Astrocyte (in vitro differentiated cells and primary cell): ENCODE results near the gene CFAP68. TPM values are rescaled to one million over a fixed set of nuclear protein-coding genes. Genes with fewer than 3 reads are reported as not detected.

Experiments used
- DNase-seq: peaks from one replicate; pipeline ENCODE4 v3.0.0-alpha.2; 2010; ENCODE audit warnings: low read depth
- FAIRE-seq: peaks from 2 replicates; lab custom pipeline; 2011; peaks lifted over from hg19 to GRCh38; lab: Jason Lieb, UNC
- H2AFZ ChIP-seq: 2 replicates; pipeline ENCODE4 v1.6.0; 2012; ENCODE audit warnings: low read depth, low read length, inconsistent platforms
- H3K27ac ChIP-seq: 2 replicates; pipeline ENCODE4 v1.5.1; 2011; ENCODE audit warnings: low read depth, low read length, inconsistent platforms
- H3K27me3 ChIP-seq: 2 replicates; pipeline ENCODE4 v1.6.0; 2011; ENCODE audit warnings: low read length, inconsistent platforms; ENCODE audit not compliant: insufficient read depth
- H3K36me3 ChIP-seq: 2 replicates; pipeline ENCODE4 v1.5.1; 2011; ENCODE audit warnings: low read length, inconsistent platforms; ENCODE audit not compliant: insufficient read depth
- H3K4me1 ChIP-seq: 2 replicates; pipeline ENCODE4 v1.5.1; 2011; ENCODE audit warnings: low read length, inconsistent platforms; ENCODE audit not compliant: insufficient read depth
- H3K4me2 ChIP-seq: 2 replicates; pipeline ENCODE4 v1.6.0; 2012; ENCODE audit warnings: low read length, inconsistent platforms
- H3K4me3 ChIP-seq: 2 replicates; pipeline ENCODE4 v1.5.1; 2011; ENCODE audit warnings: low read depth, mild to moderate bottlenecking, low read length, inconsistent platforms; ENCODE audit not compliant: insufficient read depth
- H3K79me2 ChIP-seq: 2 replicates; pipeline ENCODE4 v1.6.0; 2012; ENCODE audit warnings: mild to moderate bottlenecking, low read length, inconsistent platforms; ENCODE audit not compliant: insufficient read depth
- H3K9ac ChIP-seq: 2 replicates; pipeline ENCODE4 v1.6.0; 2012; ENCODE audit warnings: mild to moderate bottlenecking, low read length, inconsistent platforms
- H3K9me3 ChIP-seq: 2 replicates; pipeline ENCODE4 v1.5.1; 2012; ENCODE audit warnings: low read depth, mild to moderate bottlenecking, low read length, inconsistent platforms; ENCODE audit not compliant: insufficient read depth
- H4K20me1 ChIP-seq: 2 replicates; pipeline ENCODE4 v1.6.0; 2012; ENCODE audit warnings: low read length, inconsistent platforms; ENCODE audit not compliant: insufficient read depth
- H3K27ac Mint-ChIP-seq: one replicate; pipeline ENCODE4 v1.8.0; 2021; ENCODE audit warnings: mild to moderate bottlenecking, mixed read lengths; ENCODE audit not compliant: unreplicated experiment
- H3K27me3 Mint-ChIP-seq: one replicate; pipeline ENCODE4 v1.8.0; 2021; ENCODE audit warnings: low read depth, mixed read lengths; ENCODE audit not compliant: unreplicated experiment
- H3K36me3 Mint-ChIP-seq: one replicate; pipeline ENCODE4 v1.8.0; 2021; ENCODE audit warnings: low read depth, mixed read lengths; ENCODE audit not compliant: unreplicated experiment
- H3K4me1 Mint-ChIP-seq: one replicate; pipeline ENCODE4 v1.8.0; 2021; ENCODE audit warnings: low read depth, mixed read lengths; ENCODE audit not compliant: unreplicated experiment
- H3K4me3 Mint-ChIP-seq: one replicate; pipeline ENCODE4 v1.8.0; 2021; ENCODE audit warnings: mild to moderate bottlenecking, moderate library complexity, mixed read lengths; ENCODE audit not compliant: unreplicated experiment
- H3K9me3 Mint-ChIP-seq: one replicate; pipeline ENCODE4 v1.8.0; 2021; ENCODE audit warnings: mild to moderate bottlenecking, mixed read lengths; ENCODE audit not compliant: unreplicated experiment
- EZH2 ChIP-seq: IDR thresholded peaks from 2 replicates; pipeline ENCODE4 v1.6.1; 2012; ENCODE audit warnings: mild to moderate bottlenecking, low read length, inconsistent platforms; ENCODE audit not compliant: insufficient read depth
- total RNA-seq: library from RNA; stranded (reverse); gene quantifications from 2 replicates; pipeline ENCODE4 v1.2.1, GENCODE V29; 2021
- TF ChIP-seq, protein P1 (sequence below): IDR thresholded peaks from 2 replicates; pipeline ENCODE4 v1.5.1; 2011; ENCODE audit warnings: low read depth, mild to moderate bottlenecking, inconsistent platforms, low read length, moderate library complexity; ENCODE audit not compliant: insufficient read depth

The CFAP68 gene
- total RNA-seq, 1 donor from 2014 or later, result 18.8 TPM

DNA sequence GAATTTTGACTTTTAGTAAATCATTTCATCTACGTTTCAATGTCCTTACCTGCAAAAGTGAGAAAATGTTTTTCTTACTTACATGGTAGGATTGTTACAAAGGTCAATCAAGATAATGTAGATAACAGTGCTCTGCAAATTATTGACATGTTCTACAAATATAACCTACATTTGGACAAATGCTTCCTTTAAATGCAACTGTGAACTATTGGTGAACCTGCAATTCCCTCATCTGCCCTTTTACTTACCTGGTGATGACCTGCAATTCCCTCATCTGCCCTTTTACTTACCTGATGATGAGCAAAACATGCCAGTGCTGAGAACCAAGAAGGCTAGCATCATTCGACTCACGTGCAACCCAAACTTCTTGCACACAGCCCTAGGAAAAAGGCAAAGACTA lies 19.1 kb upstream of the CFAP68 start:
- FAIRE-seq (no peak), DNase-seq (no peak)
- TF ChIP-seq, protein P1, sequence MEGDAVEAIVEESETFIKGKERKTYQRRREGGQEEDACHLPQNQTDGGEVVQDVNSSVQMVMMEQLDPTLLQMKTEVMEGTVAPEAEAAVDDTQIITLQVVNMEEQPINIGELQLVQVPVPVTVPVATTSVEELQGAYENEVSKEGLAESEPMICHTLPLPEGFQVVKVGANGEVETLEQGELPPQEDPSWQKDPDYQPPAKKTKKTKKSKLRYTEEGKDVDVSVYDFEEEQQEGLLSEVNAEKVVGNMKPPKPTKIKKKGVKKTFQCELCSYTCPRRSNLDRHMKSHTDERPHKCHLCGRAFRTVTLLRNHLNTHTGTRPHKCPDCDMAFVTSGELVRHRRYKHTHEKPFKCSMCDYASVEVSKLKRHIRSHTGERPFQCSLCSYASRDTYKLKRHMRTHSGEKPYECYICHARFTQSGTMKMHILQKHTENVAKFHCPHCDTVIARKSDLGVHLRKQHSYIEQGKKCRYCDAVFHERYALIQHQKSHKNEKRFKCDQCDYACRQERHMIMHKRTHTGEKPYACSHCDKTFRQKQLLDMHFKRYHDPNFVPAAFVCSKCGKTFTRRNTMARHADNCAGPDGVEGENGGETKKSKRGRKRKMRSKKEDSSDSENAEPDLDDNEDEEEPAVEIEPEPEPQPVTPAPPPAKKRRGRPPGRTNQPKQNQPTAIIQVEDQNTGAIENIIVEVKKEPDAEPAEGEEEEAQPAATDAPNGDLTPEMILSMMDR, result no peak
- no peak for TF ChIP-seq EZH2
- H3K9ac ChIP-seq, result no peak overlapping the region
- Mint-ChIP-seq H3K27ac (no peak overlapping the region), H3K4me1 (no peaks in the 10 kb centered on the region), H3K9me3 (no peaks in the 10 kb centered on the region), H3K36me3 (no peaks in the 10 kb centered on the region), H3K4me3 (no peak overlapping the region), H3K27me3 (no peaks in the 10 kb centered on the region)
- H3K9me3 ChIP-seq, result no peaks in the 10 kb centered on the region
- H4K20me1 ChIP-seq, result no peaks in the 10 kb centered on the region
- no peaks in the 10 kb centered on the region for H3K79me2 ChIP-seq
- no peaks in the 10 kb centered on the region for H3K4me1 ChIP-seq
- peaks cover 26% of the 10 kb centered on the region for H3K36me3 ChIP-seq
- H3K4me2 ChIP-seq, result no peak overlapping the region
- no peak overlapping the region for H3K4me3 ChIP-seq
- H3K27ac ChIP-seq, result no peak overlapping the region
- no peak overlapping the region for H2AFZ ChIP-seq
- H3K27me3 ChIP-seq, result no peaks in the 10 kb centered on the region

DNA sequence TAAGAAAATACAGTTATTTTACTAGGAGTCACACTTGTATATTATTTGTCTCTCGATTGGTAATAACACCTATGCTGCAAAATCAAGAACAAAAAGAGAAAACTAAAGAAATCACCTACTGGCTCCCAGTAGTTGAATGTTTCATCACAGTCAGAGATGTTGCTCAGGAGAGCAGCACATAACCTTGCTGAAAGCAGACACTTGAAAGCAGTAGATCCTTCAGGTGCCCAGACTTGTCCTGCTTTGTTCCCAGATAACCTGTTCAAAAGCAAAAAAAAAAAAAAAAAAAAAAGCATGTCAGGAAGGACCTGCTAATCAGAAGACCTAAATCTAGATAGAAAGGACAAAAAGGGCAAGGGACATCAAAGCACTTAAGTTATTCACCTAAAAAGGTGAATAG lies 9.2 kb upstream of the CFAP68 start:
- Histone ChIP-seq H4K20me1 (no peaks in the 10 kb centered on the region), H3K9ac (no peak overlapping the region), H3K4me2 (peak overlapping the region; percentile 82), H3K27ac (no peak overlapping the region), H3K4me1 (peaks cover 9% of the 10 kb centered on the region), H3K9me3 (no peaks in the 10 kb centered on the region), H3K4me3 (peak overlapping the region; percentile 85), H3K36me3 (peaks cover 8% of the 10 kb centered on the region), H3K79me2 (peaks cover 9% of the 10 kb centered on the region), H2AFZ (no peak overlapping the region), H3K27me3 (no peaks in the 10 kb centered on the region)
- Mint-ChIP-seq H3K27me3 (no peaks in the 10 kb centered on the region), H3K4me1 (peaks cover 2% of the 10 kb centered on the region), H3K27ac (no peak overlapping the region), H3K36me3 (peaks cover 4% of the 10 kb centered on the region), H3K9me3 (no peaks in the 10 kb centered on the region), H3K4me3 (no peak overlapping the region)
- no peak for TF ChIP-seq EZH2
- TF ChIP-seq, protein P1, result no peak
- FAIRE-seq (no peak), DNase-seq (no peak)

DNA sequence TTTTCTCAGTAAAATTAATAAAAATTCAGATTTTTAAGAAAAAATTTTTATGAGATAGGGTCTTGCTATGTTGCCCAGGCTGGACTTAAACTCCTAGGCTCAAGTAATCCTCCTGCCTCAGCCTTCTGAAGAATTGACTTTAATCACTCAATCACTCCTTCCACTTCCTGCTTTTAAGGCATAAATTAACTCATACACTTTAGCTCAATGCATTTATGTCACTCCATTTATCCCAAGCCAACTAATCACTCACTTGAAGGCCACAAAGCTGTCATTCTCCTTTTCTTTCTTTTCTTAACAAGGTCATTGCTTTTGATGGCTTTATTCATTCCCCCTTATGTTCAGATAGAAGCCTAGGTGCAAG lies 8.8 kb upstream of the CFAP68 start:
- H4K20me1 ChIP-seq, result no peaks in the 10 kb centered on the region
- TF ChIP-seq, protein P1, result no peak
- no peak for TF ChIP-seq EZH2
- Mint-ChIP-seq H3K27me3 (no peaks in the 10 kb centered on the region), H3K4me1 (peaks cover 2% of the 10 kb centered on the region), H3K4me3 (peak overlapping the region; percentile 95), H3K36me3 (peaks cover 4% of the 10 kb centered on the region), H3K9me3 (no peaks in the 10 kb centered on the region), H3K27ac (no peak overlapping the region)
- DNase-seq (no peak), FAIRE-seq (no peak)
- peaks cover 6% of the 10 kb centered on the region for H3K36me3 ChIP-seq
- no peaks in the 10 kb centered on the region for H3K27me3 ChIP-seq
- peak overlapping the region; percentile 86 for H3K9ac ChIP-seq
- no peak overlapping the region for H3K27ac ChIP-seq
- peak overlapping the region; percentile 90 for H2AFZ ChIP-seq
- peak overlapping the region; percentile 85 for H3K4me3 ChIP-seq
- H3K79me2 ChIP-seq, result peaks cover 9% of the 10 kb centered on the region
- peaks cover 9% of the 10 kb centered on the region for H3K4me1 ChIP-seq
- no peaks in the 10 kb centered on the region for H3K9me3 ChIP-seq
- peak overlapping the region; percentile 82 for H3K4me2 ChIP-seq
